ENCODE measurements around the gene RBFOX2.
"Not testable (repeated sequence)": the region's sequence is repeated elsewhere in the genome, so short reads cannot be mapped to it uniquely, and the experiment has no call there.

The RBFOX2 gene

DNA sequence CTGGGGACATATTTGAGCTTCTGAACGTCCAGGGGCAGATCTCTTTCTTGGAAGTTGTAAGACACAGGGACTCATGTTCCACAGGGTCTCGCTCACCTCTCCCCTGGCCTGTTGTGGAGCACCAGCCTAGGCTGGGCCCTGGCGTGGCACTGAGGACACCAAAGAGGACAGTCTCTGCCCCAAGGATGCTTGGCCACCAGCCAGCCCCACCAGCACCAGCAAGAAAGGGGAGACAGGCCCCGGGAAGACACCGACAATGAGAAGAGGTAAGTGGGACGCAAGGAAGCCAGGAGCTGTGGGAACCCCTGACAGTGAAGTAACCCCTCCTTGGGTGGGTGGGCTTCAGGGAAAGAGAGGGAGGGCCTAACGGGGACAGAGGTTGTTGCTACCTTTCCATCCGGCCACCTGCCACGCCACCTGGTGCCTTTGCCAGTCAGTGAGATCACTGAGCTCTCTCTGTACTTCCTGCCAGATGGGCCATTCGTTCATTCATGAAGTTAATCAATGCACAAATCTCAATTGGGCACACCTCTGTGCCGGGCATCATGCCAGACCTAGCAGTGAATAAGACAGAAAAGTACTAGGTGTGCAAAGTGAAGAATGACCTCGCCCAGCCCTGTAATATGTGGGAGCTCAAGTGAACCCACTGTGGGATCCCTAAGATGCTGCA lies 299.9 kb downstream of the RBFOX2 start:
- DNase-seq: no peak

DNA sequence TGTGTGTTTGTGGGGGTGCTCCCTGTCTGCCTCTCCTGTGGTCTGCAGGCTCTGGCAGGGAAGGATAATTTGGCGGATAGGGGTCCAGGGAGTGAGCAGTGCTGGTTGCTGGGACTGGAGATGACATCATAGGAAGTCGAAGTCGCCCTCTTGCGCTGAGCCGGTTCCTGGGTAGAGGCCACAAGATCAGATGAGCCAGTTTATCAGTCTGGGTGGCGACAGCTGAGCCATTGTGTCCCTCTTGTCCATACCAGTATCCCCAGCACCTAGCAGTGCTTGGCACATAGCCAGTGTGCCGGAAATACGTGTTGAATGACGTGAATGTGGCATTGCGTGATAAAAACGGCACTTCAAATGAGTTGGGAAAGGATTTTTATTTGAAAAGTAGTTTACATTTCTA lies 301.2 kb downstream of the RBFOX2 start:
- DNase-seq: no peak

DNA sequence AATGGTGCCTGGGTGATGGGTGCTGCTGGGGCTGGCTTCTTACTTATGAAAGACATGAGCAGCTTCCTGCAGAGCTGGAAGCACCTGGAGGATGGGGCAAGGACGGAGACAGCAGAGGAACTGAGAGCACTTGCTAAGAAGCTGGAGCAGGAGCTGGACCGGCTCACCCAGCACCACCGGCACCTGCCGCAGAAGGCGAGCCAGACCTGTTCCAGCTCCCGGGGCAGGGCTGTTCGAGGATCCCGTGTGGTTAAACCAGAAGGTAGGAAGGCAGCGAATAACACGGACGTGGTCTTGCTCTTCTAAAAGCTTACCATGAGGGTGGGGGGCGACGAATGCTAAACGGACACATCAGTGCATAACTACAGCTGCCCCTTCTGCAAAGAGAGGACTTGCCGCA lies 301.7 kb downstream of the RBFOX2 start:
- no peak for DNase-seq

DNA sequence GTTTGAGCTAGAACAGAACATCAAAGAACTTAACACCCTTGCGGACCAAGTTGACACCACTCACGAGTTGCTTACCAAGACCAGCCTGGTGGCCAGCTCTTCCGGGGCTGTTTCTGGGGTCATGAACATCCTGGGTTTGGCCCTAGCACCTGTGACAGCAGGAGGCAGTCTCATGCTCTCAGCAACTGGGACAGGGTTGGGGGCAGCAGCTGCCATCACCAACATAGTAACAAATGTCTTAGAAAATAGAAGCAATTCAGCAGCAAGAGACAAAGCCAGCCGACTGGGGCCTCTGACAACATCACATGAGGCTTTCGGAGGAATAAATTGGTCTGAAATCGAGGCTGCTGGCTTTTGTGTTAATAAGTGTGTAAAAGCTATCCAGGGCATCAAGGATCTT lies 302.2 kb downstream of the RBFOX2 start:
- DNase-seq: no peak

DNA sequence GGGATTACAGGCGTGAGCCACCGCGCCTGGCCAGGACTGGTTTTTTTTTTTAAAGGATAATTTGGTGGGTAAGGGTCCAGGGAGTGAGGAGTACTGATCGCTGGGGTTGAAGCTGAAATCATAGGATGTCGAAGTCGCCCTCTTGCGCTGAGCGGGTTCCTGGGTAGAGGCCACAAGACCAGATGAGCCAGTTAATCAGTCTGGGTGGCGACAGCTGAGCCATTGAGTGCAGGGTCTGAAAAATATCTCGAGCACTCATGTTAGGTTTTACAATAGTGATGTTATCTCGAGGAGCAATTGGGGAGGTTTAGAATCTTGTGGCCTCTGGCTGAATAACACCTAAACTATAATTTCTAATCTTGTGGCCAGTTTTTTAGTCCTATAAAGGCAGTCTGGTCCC lies 303.1 kb downstream of the RBFOX2 start:
- DNase-seq: no peak

DNA sequence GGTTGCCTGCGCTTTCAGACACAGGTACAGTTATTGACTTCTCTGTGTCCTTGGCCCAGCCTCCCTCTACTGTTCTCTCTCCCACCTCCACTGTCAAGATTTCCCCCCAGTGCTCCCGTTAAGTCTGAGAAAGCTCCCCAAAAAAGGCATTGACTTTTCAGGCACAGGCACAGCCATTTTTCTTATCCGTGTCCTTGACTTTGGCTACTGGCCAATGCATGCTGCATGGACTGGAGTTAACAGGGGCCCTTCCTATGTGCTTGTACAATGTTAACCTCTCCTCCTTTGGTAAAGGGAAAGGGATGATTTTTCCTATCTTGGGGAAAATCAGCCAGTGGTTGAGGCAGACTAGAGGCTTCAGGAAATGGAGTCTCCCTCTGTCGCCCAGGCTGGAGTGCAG lies 306.7 kb downstream of the RBFOX2 start:
- no peak for DNase-seq

DNA sequence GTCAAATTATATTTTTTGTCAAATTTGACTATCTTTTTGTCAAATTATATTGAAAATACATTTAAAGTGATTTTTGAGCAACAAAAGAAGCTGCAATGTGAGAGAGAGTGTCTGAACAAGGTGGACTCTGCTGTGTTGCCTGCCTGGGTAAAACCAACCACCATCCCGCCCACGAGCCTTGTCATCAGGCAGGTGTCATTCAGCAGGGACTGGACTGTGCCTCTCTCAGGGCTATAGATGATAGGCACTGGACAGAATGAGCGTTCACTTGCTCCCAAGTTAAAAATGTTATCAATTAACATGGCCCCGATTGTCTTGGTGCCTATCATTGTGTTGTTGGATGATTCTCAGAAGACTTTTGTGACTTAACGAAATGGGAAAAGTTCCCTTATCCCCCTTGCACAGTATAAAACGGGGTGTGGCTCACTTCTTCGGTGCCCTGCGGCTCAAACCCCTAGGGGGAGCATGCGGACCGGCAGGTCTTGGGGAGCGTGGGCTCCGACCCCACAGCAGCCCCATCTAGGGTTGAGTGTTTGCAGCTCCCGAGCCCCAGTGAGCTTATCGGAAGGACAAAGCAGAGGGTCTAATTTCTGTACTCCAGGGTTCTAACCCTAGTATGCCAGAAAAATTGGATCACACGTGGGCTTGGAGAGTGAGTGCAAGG lies 309.3 kb downstream of the RBFOX2 start:
- DNase-seq: no peak

DNA sequence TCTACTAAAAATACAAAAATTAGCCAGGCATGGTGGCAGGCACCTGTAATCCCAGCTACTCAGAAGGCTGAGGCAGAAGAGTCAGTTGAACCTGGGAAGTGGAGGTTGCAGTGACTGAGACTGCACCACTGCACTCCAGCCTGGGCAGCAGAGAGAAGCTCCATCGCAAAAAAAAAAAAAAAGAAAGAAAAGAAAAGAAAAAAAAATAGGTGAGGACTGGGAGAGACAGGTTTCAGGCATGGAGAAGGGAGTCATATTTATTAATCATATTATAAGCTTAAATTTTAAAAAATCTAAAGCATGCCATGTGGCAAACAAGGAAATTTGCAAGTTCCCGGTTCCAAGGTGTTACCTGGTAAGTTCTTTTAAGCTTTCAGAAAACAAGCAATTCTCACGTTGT lies 311.1 kb downstream of the RBFOX2 start, which contains the start of gene APOL5:
Gene APOL5, plus strand, starts transcription at position 301 of the 400 bp plus-strand sequence. Its CDS starts 0 bp downstream, at position 301.
- no peak for DNase-seq

DNA sequence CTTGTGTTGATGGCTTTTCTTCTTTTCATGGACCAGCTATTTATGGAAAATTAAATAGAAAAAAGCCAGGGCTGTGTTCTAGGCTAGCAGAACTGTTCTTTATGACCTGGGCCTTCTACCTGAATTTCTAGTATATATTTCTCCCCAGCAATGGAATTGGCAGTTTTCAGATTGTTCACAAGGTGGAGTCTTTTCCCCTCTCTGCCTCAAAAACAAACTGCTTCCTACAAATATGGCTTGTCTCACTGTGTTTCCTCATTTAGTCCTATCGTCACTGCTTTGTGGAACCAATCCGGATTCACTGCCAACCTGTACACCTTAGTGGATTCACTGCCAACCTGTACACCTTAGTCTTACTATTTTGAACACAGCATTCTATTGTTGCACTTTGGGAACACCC lies 316.0 kb downstream of the RBFOX2 start:
- no peak for DNase-seq

DNA sequence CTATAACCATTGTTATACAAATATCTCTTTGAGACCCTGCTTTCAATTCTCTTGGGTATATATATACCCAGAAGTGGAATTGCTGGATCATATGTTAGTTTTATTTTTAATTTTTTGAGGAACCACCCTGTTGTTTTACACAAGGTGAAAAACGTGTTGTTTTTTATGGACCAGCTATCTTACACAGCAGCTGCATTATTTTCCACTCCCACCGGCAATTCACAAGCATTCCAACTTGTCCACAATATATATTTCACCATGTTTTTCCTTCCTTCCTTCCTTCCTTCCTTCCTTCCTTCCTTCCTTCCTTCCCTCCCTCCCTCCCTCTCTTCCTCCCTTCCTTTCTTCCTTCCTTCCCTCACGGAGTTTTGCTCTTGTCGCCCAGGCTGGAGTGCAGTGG lies 317.3 kb downstream of the RBFOX2 start:
- DNase-seq: no peak

DNA sequence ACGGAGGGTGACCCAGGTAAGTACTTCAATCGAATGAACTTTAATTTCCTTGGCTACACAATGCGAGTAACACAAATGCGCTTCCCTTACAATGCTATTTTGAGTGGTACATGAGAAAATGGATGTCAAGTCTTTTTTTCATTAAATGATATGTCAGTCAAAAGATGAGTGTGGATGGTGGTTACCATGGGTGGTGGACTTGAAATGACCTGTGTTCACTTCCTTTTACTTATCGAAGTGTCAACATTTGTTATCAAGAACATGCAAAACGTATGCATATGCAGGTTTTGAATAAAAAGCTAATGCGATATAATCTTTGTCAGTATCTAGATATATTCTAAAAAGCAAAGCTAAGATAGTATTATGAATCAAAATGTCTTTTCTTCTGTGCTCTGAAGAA lies 319.7 kb downstream of the RBFOX2 start:
- no peak for DNase-seq

DNA sequence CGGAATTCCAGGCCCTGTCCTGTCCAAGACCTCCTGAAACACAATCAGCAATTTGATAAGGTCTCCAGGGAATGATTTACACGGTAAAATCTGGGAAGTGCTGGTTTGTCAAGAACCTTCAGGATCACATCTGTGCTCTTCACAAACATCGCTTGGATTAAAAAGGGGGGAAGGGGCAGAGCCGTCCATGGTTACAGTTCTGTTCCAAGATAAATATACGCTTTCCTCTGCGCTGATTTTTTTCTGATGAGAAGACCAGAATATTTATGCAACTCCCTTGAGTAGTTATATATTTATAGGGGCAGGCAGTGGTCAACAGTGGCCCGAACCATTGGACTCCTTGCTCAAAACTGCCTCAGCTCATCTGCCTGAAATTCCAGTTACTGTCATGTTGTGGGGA lies 320.2 kb downstream of the RBFOX2 start:
- DNase-seq: no peak

DNA sequence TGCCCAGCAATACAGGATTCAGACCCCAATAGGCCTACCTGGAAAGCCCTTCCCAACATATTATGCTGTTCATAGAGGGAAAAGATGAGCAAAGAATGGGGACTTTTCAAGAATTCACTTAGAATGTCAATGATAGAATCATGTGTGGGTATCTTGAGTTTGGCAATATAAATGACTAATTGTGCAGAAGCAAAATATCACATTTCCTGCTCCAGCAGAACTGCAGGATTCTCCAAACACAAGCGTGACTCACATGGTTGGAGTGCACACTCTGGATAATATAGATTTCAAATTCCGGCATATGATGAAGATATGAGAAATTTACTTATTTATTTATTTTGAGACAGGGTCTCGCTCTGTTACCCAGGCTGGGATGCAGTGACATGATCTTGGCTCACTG lies 323.5 kb downstream of the RBFOX2 start:
- DNase-seq: no peak

DNA sequence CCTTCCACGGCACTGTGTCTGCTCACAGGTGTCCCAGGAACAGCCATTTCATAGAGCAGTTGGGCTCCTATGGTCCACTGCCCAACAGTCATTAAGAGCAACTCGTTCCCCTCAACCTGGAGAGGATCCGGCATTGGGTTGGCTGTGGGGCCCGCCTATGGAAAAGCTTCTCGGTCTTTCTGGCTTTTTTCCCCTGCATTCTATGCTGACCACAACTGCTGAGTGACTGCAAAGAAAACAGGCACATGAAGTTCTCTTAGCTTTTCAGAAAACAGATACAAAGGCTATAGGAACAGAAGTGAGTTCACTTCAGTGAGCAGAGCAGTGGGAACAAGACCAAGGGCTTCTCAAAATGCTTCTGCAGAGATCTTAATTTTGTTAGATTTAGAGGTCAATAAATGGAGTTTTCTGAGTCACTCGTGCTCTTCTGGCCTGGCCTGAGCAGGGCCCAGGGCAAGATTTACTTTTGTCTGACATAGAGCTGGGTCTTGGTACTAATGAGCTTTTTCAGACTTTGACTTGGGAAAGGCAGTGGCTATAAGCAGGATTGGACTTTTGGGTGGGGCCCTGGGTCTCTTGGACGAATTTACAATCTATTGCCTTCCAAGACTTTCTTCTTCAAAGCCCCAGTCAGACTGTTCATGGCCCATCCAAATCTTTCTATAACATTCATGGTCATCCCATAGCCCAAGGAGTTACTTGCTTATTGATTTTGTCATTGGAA lies 324.6 kb downstream of the RBFOX2 start:
- DNase-seq: no peak

DNA sequence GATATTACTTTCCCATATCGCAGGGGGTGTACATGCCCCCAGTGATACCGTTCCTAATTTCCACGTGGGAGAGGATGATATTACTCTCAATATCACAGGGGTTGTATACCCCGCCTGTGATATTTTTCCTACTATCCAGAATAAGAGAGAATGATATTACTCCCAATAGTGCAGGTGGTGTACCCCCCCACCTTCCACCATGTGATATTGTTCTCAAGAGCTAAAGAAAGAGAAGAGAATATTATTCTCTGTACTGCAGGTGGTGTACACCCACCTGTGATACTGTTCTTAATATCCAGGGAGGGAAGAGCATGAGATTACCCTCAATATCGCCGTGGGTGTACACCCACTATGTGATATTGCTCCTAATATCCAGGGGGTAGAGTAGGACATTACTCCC lies 328.8 kb downstream of the RBFOX2 start:
- not testable (repeated sequence) for DNase-seq

DNA sequence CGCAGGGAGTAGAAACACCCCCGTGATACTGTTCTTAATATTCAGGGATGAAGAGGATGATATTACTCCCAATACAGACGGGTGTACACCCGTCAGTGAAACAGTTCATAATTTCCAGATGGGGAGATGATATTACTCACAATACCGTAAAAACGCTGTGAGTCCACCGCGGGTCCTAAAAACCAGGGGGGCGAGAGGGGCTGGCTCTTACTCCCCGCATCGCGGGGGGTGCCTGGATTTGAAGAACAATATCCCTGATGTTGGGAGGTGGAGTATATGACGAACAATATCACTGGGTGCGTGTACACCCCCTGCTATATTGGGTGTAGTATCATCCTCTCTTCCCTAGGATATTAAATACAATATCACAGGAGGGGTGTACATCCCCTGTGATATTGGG lies 331.5 kb downstream of the RBFOX2 start:
- no peak for DNase-seq

DNA sequence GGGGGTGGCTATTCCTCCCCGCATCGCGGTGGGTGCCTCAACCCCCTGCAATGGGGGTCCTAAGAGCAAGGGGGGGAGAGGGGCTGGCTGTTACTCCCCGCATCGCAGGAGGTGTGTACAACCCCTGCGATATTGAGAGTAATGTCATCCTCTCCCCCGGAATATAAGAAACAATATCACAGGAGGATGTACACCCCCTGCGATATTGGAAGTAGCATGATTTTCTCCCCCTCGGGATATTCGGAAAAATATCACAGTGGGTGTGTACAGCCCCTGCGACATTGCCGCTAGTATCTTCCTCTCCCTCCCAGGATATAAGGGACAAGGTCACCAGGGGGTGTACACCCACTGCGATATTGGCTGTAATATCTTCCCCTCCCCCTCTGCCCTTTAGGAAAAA lies 333.4 kb downstream of the RBFOX2 start:
- no peak for DNase-seq

DNA sequence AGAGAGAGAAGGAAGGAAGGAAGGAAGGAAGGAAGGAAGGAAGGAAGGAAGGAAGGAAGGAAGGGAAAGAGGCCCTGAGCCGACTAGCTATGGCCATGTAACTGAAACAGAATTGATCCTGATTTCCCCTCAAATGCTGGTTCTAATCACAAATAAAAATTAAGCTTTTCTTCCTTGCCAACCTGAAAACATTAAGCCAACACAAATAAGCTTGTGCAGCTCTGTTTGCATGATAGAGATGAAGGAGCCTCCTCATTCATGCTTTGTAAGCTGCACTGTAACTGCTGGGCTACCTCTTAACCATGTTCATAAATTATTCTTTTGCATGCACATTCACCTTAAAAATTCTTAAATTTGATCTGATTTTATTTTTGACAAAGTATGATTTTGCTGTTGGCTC lies 338.6 kb downstream of the RBFOX2 start:
- no peak for DNase-seq

DNA sequence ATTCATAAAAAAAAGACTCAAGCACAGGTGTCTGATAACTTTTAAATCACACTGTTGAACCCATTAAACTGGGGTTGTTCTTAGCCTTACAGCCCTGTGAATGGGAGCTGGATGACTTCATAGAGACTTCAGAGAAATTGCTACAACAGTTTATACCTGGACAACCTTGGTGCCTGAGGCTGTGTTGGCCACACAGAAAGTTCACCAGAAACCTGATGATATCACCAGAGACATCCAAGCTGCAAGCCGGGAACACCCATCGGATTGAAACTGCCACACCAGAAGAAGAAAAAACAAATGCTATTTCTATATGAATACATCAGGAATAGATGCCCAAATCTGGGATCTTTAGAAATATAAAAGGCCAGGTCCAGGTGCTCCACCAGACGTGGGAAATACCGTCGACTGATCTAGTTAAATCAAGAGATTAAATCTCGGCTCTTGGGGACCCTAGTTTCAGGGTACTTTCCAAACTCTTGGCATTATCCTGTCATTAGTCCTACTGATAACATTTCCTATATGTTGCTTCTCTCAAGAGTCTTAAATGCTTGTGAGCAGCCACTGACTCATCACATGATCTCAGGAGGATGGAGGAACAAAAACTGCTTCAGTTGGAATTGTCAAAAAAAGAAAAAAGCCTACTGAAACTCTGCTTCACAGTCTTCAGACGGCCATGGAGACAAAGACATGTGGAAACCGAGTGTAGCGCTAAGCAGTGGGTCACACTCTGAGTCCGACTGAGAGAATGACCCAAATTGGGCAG lies 339.5 kb downstream of the RBFOX2 start:
- DNase-seq: no peak

All from T1000 (cell line).